ENCODE data around the gene RBM47.

Gene RBM47

GRCh38 chr4:40516651-40517050, 113.0 kb downstream of the RBM47 start:
- no peak for TF ChIP-seq CTCF (IDR thresholded peaks at IDR 0.05)
- Histone ChIP-seq H3K27me3 (no peaks in the 10 kb centered on the region), H3K36me3 (no peaks in the 10 kb centered on the region), H3K4me3 (ENCODE audit: low read depth in 1 of 2, low read length in 1 of 2) (no peak overlapping the region), H3K27ac (no peak overlapping the region), H3K9me3 (no peaks in the 10 kb centered on the region), H3K4me1 (ENCODE audit: control insufficient read depth in 1 of 2, insufficient read depth in 1 of 2, low read depth in 1 of 2, low read length in 1 of 2) (no peaks in the 10 kb centered on the region)

- Histone ChIP-seq H3K27me3 (no peaks in the 10 kb centered on the region), H3K36me3 (no peaks in the 10 kb centered on the region), H3K27ac (peak overlapping the region; percentile 54), H3K9me3 (no peaks in the 10 kb centered on the region), H3K4me3 (ENCODE audit: low read depth in 1 of 2, low read length in 1 of 2) (no peak overlapping the region), H3K4me1 (ENCODE audit: control insufficient read depth in 1 of 2, insufficient read depth in 1 of 2, low read depth in 1 of 2, low read length in 1 of 2) (no peaks in the 10 kb centered on the region)
- TF ChIP-seq CTCF (IDR thresholded peaks at IDR 0.05) = no peak
Measured at GRCh38 chr4:40515398-40516293, 114.0 kb downstream of the RBM47 start.

GRCh38 chr4:40515037-40515397, 114.6 kb downstream of the RBM47 start:
- H3K9me3 ChIP-seq = no peaks in the 10 kb centered on the region
- H3K4me3 ChIP-seq (ENCODE audit: low read depth in 1 of 2, low read length in 1 of 2) = no peak overlapping the region
- no peak for TF ChIP-seq CTCF (IDR thresholded peaks at IDR 0.05)
- H3K27me3 ChIP-seq = no peaks in the 10 kb centered on the region
- H3K4me1 ChIP-seq (ENCODE audit: control insufficient read depth in 1 of 2, insufficient read depth in 1 of 2, low read depth in 1 of 2, low read length in 1 of 2) = no peaks in the 10 kb centered on the region
- no peaks in the 10 kb centered on the region for H3K36me3 ChIP-seq
- peak overlapping the region; percentile 54 for H3K27ac ChIP-seq

DNA sequence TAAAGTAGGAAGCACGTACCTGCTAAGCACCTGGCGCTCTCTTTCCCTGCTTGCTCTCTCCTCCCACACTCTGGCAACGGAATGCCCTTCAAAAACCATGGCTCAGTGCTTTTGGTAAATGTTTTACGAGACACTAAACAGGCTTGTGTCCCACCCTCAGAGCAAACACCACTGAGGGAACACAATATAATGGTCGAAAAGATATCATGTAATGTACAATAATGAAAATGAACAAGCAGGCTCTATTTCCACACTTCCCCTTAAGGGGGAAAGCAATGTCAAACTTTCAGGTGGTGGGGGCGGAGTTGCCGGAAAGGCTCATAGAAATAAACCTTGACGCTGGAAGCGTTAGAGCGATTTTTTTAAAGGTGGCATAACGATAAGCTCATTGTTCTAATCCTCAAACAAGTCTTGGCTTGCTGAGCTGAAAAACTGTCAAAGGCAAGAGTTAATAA, 115.1 kb downstream of the RBM47 start:
- no peaks in the 10 kb centered on the region for H3K9me3 ChIP-seq
- no peaks in the 10 kb centered on the region for H3K36me3 ChIP-seq
- no peaks in the 10 kb centered on the region for H3K27me3 ChIP-seq
- H3K27ac ChIP-seq = no peak overlapping the region
- H3K4me3 ChIP-seq (ENCODE audit: low read depth in 1 of 2, low read length in 1 of 2) = no peak overlapping the region
- no peak for TF ChIP-seq CTCF (IDR thresholded peaks at IDR 0.05)
- H3K4me1 ChIP-seq (ENCODE audit: control insufficient read depth in 1 of 2, insufficient read depth in 1 of 2, low read depth in 1 of 2, low read length in 1 of 2) = no peaks in the 10 kb centered on the region

DNA sequence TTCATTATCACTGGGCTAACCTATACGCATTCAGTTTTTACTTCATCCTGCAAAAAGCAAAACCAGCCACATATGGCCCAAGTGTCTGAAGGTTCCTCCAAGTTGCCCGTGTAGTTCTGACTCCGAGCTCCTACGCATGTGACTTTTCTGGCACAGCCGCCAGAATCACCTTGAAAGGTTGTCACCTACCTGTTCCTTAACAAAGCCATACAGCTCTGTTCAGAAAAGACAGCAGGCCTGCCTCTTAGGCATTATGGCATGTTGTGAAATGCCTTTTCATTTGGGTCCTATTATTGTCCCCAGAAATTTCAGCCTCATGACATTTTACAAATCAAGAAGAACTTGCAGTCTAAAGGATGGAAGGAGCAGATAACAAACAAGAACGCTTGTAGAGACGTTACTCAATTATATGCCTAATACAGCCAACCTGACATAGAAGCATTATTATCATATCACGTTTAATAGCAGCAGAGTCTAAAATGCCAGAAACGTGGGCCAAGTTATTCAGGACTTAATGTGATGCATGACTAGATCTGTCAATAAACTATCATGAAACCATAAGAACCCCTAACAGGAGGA, 118.5 kb downstream of the RBM47 start:
- H3K9me3 ChIP-seq = no peaks in the 10 kb centered on the region
- no peaks in the 10 kb centered on the region for H3K27me3 ChIP-seq
- no peak for TF ChIP-seq CTCF (IDR thresholded peaks at IDR 0.05)
- H3K36me3 ChIP-seq = peaks cover 5% of the 10 kb centered on the region
- H3K27ac ChIP-seq = no peak overlapping the region
- H3K4me1 ChIP-seq (ENCODE audit: control insufficient read depth in 1 of 2, insufficient read depth in 1 of 2, low read depth in 1 of 2, low read length in 1 of 2) = no peaks in the 10 kb centered on the region
- H3K4me3 ChIP-seq (ENCODE audit: low read depth in 1 of 2, low read length in 1 of 2) = no peak overlapping the region
